Posterior vena cava (tissue), 2 donors: ENCODE results near the gene GRIFIN. TPM values are rescaled to one million over a fixed set of nuclear protein-coding genes. Genes with fewer than 3 reads are reported as not detected.

Experiments
- DNase-seq: peaks from one replicate; pipeline ENCODE4 v3.0.0-alpha.2; 2020; ENCODE audit warnings: low spot score
- intact Hi-C, 2 donors: fragments of 100-400 bp; cut with DNase I; formaldehyde crosslinking; loops; one replicate each; pipeline versions ENCODE4 v1.14.1 to v1.14.2; 2022 to 2023
- total RNA-seq, 2 donors: library from RNA; stranded (reverse); fragmentation: NEBNext Ultra II Directional; extraction: Animal tissue kit (Norgen Biotek cat#: 25700); gene quantifications; one replicate each; pipeline ENCODE4 v1.2.1, GENCODE V29; 2021
- donor health status: DM: yes; HTN: yes; CAD: no.
- donor health status: DM: yes; HTN: yes; CAD: no.

The GRIFIN gene
- total RNA-seq, 2 donors from 2014 or later, result not detected

DNA sequence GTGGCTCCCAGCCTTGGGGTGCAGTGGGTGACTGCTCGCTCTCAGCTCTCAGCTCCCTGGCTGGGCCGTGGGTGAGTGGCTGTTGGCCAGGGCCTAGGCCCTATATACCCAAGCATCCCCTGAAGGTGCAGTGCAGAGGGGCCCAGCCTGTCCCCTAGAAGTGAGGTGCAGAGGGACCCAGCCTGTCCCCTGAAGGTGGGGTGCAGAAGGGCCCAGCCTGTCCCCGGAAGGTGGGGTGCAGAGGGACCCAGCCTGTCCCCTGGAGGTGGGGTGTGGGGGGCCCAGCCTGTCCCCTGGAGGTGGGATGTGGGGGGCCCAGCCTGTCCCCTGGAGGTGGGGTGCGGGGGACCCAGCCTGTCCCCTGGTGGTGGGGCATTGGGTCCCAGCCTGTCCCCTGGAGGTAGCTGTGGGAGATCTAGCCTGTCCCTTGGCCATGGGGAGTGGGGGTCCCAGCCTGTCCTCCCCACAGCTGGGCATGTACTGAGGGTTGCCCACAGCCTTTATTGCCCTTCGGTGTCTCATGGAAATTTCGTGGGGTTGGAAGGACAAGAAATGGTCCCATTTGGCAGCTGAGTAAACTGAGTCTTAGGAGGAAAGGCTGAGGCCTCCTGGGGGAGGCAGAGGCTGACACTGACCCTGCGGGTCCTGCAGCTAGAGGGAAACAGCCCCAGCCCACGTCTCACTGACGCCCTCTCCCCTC is 25.9 kb upstream of the GRIFIN start:
- intact Hi-C loops, result no loop called here
- DNase-seq, result no peak

DNA sequence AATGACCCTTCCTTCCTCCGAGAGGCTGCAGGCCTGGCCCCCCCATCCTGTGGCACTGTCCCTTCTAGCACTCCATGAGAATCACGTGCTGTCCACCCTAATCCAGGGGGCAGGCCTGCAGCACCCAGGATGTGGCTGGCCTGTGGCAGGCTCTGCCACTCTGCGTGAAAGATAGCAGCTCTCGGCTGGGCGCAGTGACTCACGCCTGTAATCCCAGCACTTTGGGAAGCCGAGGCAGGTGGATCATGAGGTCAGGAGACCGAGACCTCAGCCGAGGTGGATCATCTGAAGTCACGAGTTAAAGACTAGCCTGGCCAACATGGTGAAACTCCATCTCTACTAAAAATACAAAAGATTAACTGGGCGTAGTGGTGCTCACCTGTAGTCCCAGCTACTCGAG is 24.5 kb upstream of the GRIFIN start:
- intact Hi-C loops, result no loop called here

DNA sequence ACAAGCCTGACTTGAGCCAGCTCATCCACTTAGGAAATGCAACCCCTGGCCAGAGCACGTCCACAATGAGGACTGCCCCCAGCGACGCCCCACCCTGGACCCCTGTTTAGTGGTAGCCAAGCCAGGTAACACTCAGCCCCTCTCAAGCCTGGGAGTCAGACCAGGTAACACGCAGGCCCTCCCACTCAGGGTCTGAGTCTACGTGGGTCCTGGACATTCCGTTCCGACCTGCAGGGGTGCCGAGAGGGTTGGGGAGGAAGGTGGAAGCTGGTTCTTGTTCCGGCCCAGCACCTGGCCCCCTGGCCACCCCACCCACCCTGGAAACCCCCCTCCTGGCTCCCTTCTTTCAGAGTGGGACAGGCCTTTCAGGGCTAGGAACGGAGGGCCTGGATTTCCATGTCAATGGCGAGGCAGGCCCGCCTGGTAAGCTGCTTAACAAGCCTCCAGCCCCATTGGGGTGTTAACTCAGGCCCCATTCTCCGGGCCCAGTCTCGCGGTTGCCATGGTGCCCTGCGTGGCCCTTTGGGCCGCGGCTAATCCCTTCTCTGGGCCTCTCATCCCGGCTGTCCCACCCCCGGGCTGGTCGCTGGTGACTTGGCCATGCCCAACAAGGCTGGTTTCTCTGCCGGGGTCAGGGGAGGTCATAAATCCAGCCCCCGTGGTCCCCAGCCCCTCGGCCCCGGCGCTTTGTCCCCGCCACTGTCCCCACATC is 23.7 kb upstream of the GRIFIN start:
- intact Hi-C loops, result no loop called here
- DNase-seq, result no peak

More for the DNA sequence above, 24.5 kb upstream of the GRIFIN start:
- DNase-seq, result no peak

GRCh38 chr7:2499181-2499580 is 23.0 kb upstream of the GRIFIN start:
- intact Hi-C loops, result no loop called here
- no peak for DNase-seq

- intact Hi-C loops, result no loop called here
- DNase-seq, result no peak
These were observed 22.5 kb upstream of the GRIFIN start for GRCh38 chr7:2498708-2499107.

DNA sequence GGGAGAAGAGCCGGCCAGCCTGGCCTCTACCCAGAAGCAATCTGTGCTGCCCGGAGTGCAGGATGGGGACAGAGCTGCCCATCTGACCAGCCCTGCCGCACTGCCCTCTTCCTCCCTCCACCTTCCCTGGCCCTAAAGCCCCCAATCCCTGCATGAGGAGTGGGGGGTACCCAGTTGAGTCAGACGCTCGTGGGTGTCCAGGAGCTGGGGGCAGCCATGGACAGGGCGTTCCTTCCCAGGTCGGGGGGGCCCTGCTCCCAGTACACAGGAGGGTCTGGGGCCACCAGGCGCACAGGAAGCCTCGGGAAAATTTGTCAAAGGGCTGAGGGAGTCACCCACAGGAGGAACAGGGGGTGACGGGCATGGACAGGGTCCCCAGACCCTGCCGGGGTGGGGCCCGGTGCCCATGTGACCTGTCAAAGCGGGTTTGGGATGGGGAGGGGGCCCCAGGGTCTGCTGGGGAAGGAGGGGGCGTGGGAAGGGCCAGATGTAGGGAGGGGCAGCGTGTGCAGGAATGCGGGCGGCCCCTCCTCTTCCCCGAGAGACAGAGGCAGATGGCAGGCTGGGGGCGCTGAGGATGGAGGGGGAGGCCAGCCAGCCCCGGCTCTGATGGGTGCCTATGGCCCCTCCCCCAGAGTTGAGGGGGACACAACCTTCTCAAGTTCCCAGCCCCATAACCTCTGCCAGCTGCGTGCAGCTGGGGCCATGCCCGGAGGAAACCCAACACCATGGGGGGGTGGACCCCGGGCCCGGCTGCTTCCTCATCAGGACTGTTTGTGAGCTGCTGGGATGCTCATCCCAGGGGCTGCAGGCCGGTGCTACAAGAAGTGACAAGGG is 21.5 kb upstream of the GRIFIN start:
- intact Hi-C loops, result no loop called here
- no peak for DNase-seq

GRCh38 chr7:2497065-2497464 is 20.9 kb upstream of the GRIFIN start:
- DNase-seq, result no peak
- intact Hi-C loops, result no loop called here

- no peak for DNase-seq
- intact Hi-C loops, result no loop called here
These were observed 20.2 kb upstream of the GRIFIN start for GRCh38 chr7:2496375-2496774.

- intact Hi-C loops, result no loop called here
- no peak for DNase-seq
These were observed 19.5 kb upstream of the GRIFIN start for GRCh38 chr7:2495418-2496299.

DNA sequence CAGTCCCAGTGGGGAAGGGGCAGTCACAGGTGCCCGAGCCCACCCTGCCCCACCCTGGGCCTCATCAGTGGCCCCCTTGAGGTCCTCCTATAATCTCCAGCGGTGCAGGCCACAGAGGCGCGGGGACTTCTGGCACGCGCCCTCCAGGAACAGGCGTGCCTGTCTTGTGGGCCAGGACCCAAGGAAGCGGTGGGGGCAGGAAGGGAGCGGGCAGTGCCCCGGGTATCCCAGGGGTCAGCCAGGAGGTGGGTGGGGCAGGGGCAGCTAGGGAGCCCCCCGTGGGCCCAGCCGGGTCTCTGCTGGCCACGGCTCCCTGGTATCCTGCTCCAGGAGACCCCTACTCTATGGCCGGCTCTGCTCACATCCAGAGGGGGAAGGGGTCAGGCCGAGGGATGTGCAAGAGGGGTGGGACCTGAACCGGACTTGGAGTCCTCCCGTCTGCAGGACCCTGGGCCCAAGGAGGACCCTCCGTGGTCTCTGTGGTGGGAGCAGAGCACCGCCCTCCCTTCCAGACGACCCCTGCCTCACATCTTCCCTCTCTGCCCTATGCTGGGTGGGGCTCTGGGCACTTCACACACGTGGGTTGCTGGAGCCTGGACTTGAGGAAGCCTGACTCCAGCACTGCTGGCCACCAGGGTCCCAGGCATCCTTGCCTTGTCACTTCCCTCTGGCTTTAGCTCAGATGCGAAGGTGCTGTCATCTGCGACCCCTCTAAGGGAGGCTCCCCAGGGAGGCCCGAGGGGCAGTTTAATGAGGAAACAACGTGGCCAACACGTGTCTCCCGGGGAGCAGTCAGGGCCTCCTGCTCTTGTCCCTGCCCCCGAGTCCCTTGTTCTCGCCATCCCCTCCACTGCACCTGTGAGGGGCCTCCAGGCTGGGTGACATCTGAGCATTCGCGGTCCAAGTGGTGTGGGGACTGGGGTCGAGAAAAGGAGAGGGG is 18.3 kb upstream of the GRIFIN start:
- no peak for DNase-seq
- intact Hi-C loops, result no loop called here

DNA sequence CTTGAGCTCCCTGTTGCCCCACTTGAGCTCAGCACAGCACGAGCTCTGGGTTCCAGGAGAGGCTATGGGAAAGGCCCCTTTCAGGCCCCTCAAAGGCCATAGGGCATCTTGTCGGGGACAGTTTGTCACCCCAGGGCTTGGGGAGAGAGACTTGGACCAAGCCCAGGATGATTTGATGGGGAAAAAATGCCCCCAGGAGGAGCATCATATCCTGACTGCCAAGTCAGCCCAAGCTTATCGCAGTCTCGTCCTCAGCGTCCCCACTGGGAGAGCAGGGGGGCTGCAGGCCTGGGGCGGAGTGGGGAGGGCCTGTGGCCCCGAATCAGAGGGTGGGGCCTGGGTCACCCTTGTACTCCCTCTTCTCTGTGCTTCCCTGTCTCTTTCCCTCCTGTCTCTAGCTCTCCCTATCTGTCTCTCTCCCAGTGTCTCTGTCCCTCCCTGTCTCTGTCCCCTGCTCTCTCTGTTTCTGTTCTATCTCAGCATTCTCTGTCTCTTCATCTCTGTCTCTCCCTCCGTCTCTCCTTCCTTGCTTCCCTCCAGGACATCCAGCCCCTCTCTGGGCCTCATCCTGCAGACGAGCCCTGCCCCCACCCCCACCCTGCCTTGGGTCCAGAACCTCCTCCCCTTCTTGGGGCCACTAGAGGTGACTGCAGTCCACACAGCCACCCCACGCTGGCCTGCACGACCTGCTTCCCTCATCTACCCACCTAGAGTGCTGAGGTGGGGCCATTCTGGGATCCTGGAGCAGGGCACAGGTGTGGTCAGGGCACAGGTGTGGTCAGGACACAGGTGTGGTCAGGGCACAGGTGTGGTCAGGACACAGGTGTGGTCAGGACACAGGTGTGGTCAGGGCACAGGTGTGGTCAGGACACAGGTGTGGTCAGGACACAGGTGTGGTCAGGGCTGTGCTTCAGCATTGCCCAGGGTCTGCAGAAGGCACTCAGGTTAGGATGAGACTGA is 17.3 kb upstream of the GRIFIN start:
- intact Hi-C loops, result no loop called here
- no peak for DNase-seq

DNA sequence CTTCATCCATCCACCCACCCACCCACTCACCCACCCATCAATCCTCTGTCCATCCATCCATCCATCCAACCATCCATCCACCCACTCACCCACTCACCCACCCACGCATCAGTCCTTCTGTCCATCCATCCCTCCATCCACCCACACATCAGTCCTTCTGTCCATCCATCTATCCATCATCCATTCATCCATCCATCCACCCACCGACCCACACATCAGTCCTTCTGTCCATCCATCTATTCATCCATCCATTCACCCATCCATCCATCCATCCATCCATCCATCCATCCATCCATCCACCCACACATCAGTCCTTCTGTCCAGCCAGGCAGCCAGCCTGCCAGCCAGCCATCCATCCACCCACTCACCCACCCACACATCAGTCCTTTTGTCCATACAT is 15.8 kb upstream of the GRIFIN start:
- no peak for DNase-seq
- intact Hi-C loops, result no loop called here

- no peak for DNase-seq
- intact Hi-C loops, result no loop called here
These were observed 14.0 kb upstream of the GRIFIN start for GRCh38 chr7:2490181-2490651.

DNA sequence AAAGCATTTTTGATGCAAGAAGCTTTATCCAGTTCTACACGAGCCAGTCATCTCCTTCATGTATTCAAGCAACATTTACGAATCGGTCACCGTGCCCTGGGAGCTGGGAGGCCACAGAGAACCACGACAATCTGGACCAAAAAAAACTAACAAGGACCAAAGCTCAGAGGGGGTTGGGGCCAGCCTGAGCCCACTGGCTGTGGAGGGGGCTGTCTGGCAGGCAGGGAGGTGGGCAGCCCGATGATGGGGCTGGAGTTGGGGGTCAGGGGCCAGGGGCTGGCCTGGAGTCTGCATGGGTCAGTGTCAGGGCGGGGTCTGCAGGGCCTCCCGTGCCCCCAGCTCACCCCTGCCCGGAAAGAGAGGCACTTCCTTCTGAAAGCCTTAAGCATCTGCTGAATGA is 12.5 kb upstream of the GRIFIN start:
- intact Hi-C loops, result no loop called here
- no peak for DNase-seq

GRCh38 chr7:2488272-2488645 is 12.1 kb upstream of the GRIFIN start:
- peak; percentile 92 for DNase-seq
- intact Hi-C loops, result no loop called here

DNA sequence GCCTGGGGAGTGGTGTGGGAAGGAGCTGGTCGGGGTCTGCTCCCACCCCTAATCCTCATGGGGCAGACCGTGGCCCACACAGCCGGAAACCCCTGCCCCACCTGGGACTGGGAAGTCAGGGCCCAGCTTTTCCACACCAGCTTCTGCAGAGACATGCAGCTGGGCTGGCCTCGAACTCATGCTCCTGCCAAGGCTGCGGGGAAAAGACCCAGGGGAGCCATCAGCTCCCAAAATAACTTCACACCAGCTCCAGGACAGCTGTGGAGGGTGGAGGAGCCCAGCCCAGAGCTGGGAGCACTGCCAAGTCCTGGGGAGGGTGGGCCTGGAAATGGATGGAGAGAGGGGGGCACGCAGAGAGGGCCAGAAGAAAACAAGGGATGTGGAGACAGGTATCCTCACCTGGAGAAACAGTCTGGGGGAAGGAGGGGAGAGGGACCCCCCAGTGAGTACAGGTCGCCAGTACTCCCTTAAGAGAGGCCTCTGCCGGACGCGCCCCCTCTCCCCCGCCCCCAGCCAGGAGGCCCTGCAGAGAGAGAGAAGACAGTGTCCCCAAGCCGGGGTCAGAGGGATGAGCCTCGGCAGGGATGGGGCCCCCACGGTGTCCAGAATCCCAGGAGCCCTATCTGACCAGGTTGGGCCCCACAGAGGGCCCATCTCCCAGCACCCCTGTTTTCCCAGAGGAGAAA is 11.5 kb upstream of the GRIFIN start:
- DNase-seq, result no peak

DNA sequence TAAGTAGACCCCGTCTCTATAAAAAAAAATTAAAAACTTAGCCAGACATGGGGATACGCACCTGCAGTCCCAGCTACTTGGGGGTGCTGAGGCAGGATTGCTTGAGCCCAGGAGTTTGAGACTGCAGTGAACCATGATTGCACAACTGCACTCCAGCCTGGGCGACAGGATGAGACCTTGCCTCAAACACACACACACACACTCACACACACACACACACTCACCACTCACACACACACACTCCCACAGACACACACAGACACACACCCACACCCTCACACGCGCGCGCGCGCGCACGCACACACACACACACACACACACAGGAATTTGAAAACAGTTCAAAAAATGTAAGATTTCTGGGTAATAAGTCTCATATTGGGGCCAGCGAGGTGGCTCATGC is 8.7 kb upstream of the GRIFIN start:
- intact Hi-C loops, result no loop called here
- no peak for DNase-seq

More for the DNA sequence above, 11.5 kb upstream of the GRIFIN start:
- intact Hi-C loops, result no loop called here
